NCI-H146 treated with DMSO at 0.1 percent for 48 hours (cell line): ENCODE measurements around the gene ZG16B.

Experiments
- DNase-seq: peaks from one replicate; lab custom pipeline; 2025; ENCODE audit not compliant: unreplicated experiment; lab: John Stamatoyannopoulos, UW

Gene ZG16B

GRCh38 chr16:2829501-2830354, at the start of gene ZG16B:
Gene ZG16B (plus strand): TSS chr16:2830303. CDS start chr16:2830442, 139 bp downstream.
- no peak for DNase-seq

- DNase-seq: no peak
These were observed 47.3 kb upstream of the ZG16B start for GRCh38 chr16:2782583-2783351.

GRCh38 chr16:2783581-2784357, 46.3 kb upstream of the ZG16B start:
- no peak for DNase-seq

- DNase-seq: no peak
These were observed 45.6 kb upstream of the ZG16B start for GRCh38 chr16:2784358-2785100.

GRCh38 chr16:2785101-2785991, 44.8 kb upstream of the ZG16B start:
- DNase-seq: no peak

- no peak for DNase-seq
These were observed 43.9 kb upstream of the ZG16B start for GRCh38 chr16:2786061-2786825.

- no peak for DNase-seq
These were observed 43.3 kb upstream of the ZG16B start for GRCh38 chr16:2786826-2787151.

- no peak for DNase-seq
These were observed 42.7 kb upstream of the ZG16B start, which contains the start of gene PRSS33 for GRCh38 chr16:2787406-2787805. Gene PRSS33 (minus strand): TSS chr16:2787560. CDS start chr16:2786547, 1,013 bp downstream.

GRCh38 chr16:2787961-2788360, 42.1 kb upstream of the ZG16B start:
- no peak for DNase-seq

- no peak for DNase-seq
These were observed 39.5 kb upstream of the ZG16B start for GRCh38 chr16:2790631-2791030.

- DNase-seq: no peak
These were observed 38.9 kb upstream of the ZG16B start for GRCh38 chr16:2791174-2791573.

- no peak for DNase-seq
These were observed 37.2 kb upstream of the ZG16B start for GRCh38 chr16:2792940-2793339.

GRCh38 chr16:2795395-2796143, 34.5 kb upstream of the ZG16B start:
- DNase-seq: no peak

- DNase-seq: no peak
These were observed 31.3 kb upstream of the ZG16B start for GRCh38 chr16:2798723-2799204.

GRCh38 chr16:2799205-2799858, 30.8 kb upstream of the ZG16B start:
- DNase-seq: no peak

- no peak for DNase-seq
These were observed 30.3 kb upstream of the ZG16B start for GRCh38 chr16:2799859-2800226.

- no peak for DNase-seq
These were observed 26.4 kb upstream of the ZG16B start for GRCh38 chr16:2803545-2804195.
